Measurements from ENCODE around the gene SPP2. TPM values are rescaled to one million over a fixed set of nuclear protein-coding genes. Genes with fewer than 3 reads are reported as not detected.
A peak's percentile ranks its signal among the peaks of the same experiment; 100 is the strongest.

Gene SPP2
- total and polyA plus RNA-seq, 2 of the 8 experiments (the other 6 are each of a cell fraction or from before 2014, with no cell fraction given): not detected

DNA sequence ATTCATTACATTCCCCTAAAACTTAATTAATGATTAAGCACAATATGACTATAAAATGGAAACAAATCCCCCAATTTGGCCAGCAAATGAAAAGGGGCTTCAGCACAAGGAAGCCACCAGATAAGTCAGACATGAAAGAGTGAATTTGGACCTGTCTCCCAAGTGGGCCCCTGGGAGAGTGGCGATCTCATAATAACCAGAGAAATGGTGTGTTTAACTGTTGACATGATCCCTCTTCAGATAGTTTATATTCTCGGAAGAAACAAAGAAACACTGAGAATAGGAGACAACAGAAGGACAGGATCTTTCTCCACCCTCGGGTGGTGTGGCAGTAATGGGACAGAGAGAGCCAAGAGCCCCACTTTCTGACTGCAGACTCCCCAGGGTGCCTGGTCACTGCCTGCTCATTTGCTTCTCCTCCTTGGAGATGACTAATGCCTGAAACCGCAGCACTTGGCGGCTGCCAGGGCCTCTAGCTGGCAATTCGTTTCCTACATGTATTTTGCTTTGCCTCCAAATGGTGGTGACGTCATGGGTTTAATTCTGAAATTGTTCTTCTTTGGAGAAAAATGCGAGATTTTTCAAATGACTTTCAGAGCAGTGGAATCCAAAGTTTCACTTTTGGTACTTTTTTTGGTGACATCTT is 46.4 kb upstream of the SPP2 start:
- H3K14ac ChIP-seq (ENCODE audit: insufficient read length): no peak overlapping the region
- no peak overlapping the region for H2BK15ac ChIP-seq (ENCODE audit: low read length)
- no peak overlapping the region for H3K23ac ChIP-seq (ENCODE audit: insufficient read length)
- DNase-seq (ENCODE audit: low read depth in 1 of 2, low spot score in 2 of 2) (no peak), FAIRE-seq (peak; percentile 48)
- no peaks in the 10 kb centered on the region for H3K23me2 ChIP-seq (ENCODE audit: low read depth, low read length)
- H4K91ac ChIP-seq (replicated peaks; ENCODE audit: insufficient read length, low read length): no peak overlapping the region
- no peak overlapping the region for H2BK5ac ChIP-seq (ENCODE audit: low read depth, low read length)
- no peak overlapping the region; a peak in 1 of 4 replicates for H3K4me2 ChIP-seq (ENCODE audit: insufficient read depth in 1 of 2, low read depth in 2 of 2, low read length in 2 of 2)
- no peaks in the 10 kb centered on the region for H3K36me3 ChIP-seq (ENCODE audit: control insufficient read depth in 2 of 4, insufficient read depth in 4 of 4, low read length in 3 of 4)
- H3K79me1 ChIP-seq (ENCODE audit: low read depth, low read length): no peaks in the 10 kb centered on the region
- no peak overlapping the region for H4K8ac ChIP-seq (ENCODE audit: extremely low read depth, insufficient read depth, low read length)
- H2BK120ac ChIP-seq (replicated peaks; ENCODE audit: low read depth, low read length): no peak overlapping the region
- H3K4me3 ChIP-seq (ENCODE audit: extremely low read depth in 1 of 4, insufficient read depth in 2 of 4, low read depth in 3 of 4, low read length in 4 of 4): no peak overlapping the region
- no peak overlapping the region for H2AFZ ChIP-seq (ENCODE audit: low read length)
- H3K27me3 ChIP-seq (replicated peaks in 1 of 4; ENCODE audit: control insufficient read depth in 3 of 4, extremely low read depth in 1 of 4, insufficient read depth in 3 of 4, low read length in 3 of 4): no peaks in the 10 kb centered on the region
- H3K9ac ChIP-seq (replicated peaks in 1 of 4; ENCODE audit: extremely low read depth in 1 of 4, low read depth in 3 of 4, low read length in 3 of 4): no peak overlapping the region
- H4K5ac ChIP-seq (ENCODE audit: insufficient read length, low read depth, low read length): no peak overlapping the region
- H3K27ac ChIP-seq (ENCODE audit: low read depth, low read length): no peak overlapping the region
- no peaks in the 10 kb centered on the region for H4K20me1 ChIP-seq (replicated peaks in 1 of 2; ENCODE audit: control insufficient read depth in 1 of 2, insufficient read depth in 2 of 2, low read length in 2 of 2)
- no peak overlapping the region for H2AK5ac ChIP-seq (ENCODE audit: low read depth, low read length)
- H3K4me1 ChIP-seq (replicated peaks in 1 of 4; ENCODE audit: control insufficient read depth in 3 of 4, insufficient read depth in 4 of 4, low read length in 3 of 4): peaks cover 0 to 8% (median under 1%) of the 10 kb centered on the region in 4 experiments; a peak in 5 of 7 replicates
- no peak overlapping the region for H3K4ac ChIP-seq (replicated peaks; ENCODE audit: insufficient read length, low read depth, low read length)
- 67% methylated on average over 8 of the region's 8 CpGs; no CpG with 5 or more reads in 1 of the 2 experiments for WGBS, 2 experiments (ENCODE audit: extremely low coverage in 1 of 2, insufficient coverage in 1 of 2, insufficient read length in 1 of 2, insufficient replicate concordance in 2 of 2, low coverage in 1 of 2, low lambda C conversion rate in 2 of 2, missing lambda C conversion rate in 1 of 2)
- CTCF ChIA-PET (ENCODE audit: partially characterized antibody): no interaction called here
- H2BK12ac ChIP-seq (ENCODE audit: low read depth, low read length): no peak overlapping the region
- no peaks in the 10 kb centered on the region for H3K9me3 ChIP-seq (ENCODE audit: insufficient read depth in 2 of 2, low read depth in 1 of 2, low read length in 1 of 2)
- H3K56ac ChIP-seq (replicated peaks; ENCODE audit: insufficient read length, low read depth, low read length): no peak overlapping the region
- no peaks in the 10 kb centered on the region for H3K79me2 ChIP-seq (ENCODE audit: control insufficient read depth in 1 of 2, insufficient read depth in 2 of 2, low read length in 2 of 2)
- POLR2A ChIA-PET (ENCODE audit: partially characterized antibody): no interaction called here
- no peak overlapping the region for H2BK20ac ChIP-seq (ENCODE audit: low read length)
- H3K18ac ChIP-seq (ENCODE audit: extremely low read depth, low read length): no peak overlapping the region
- TF ChIP-seq KDM5A (IDR thresholded peaks at IDR 0.05; ENCODE audit: low read length) (no peak), CBX5 (IDR thresholded peaks at IDR 0.05; ENCODE audit: low read depth, low read length) (no peak), BACH1 (IDR thresholded peaks at IDR 0.05; ENCODE audit: low read length) (no peak), PHF8 (conservative IDR thresholded peaks at IDR 0.05; ENCODE audit: low read depth, low read length) (no peak), KDM4A (IDR thresholded peaks at IDR 0.05; ENCODE audit: low read depth, low read length, severe bottlenecking) (no peak), HDAC2 (IDR thresholded peaks at IDR 0.05; ENCODE audit: borderline replicate concordance in 1 of 2, low read depth in 2 of 2, low read length in 2 of 2) (no peak), SUZ12 (IDR thresholded peaks at IDR 0.05; ENCODE audit: low read length) (no peak)

All from H1 (cell line).